ENCODE data around the gene STRIP2. TPM values are rescaled to one million over a fixed set of nuclear protein-coding genes. Genes with fewer than 3 reads are reported as not detected.

The STRIP2 gene
- polyA plus RNA-seq, 1 donor (not counting 4 experiments of a cell fraction or from before 2014, with no cell fraction given): 12.5 TPM

DNA sequence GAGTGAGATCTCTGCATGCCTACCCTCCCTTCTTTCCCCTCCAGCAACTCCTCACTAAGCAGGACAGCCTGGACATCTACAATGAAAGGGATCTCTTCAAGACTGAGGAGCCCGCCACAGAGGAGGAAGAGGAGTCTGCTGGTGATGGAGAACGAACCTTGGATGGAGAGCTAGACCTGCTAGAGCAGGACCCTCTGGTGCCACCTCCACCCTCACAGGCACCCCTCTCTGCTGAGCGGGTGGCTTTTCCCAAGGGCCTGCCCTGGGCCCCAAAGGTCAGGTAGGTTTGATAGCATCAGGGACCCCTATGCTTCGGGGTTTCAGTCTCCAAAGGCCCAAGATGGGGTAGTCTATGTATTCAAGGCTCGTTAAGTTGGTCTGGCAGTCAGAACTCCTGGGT, 23.9 kb downstream of the STRIP2 start:
- Histone ChIP-seq H3K4me3 (ENCODE audit: control insufficient read depth in 2 of 3, extremely low read depth in 1 of 3, insufficient read depth in 2 of 3, low read depth in 1 of 3, low read length in 3 of 3) (no peak overlapping the region), H3K27me3 (ENCODE audit: control insufficient read depth, extremely low read depth, insufficient read depth, low read length) (no peaks in the 10 kb centered on the region), H3K4me1 (ENCODE audit: control insufficient read depth, extremely low read depth, insufficient read depth, low read length) (peaks cover 19% of the 10 kb centered on the region), H3K9me1 (ENCODE audit: control insufficient read depth, extremely low read depth, insufficient read depth, low read length) (no peaks in the 10 kb centered on the region), H2AFZ (ENCODE audit: control insufficient read depth, low read length) (no peak overlapping the region), H3K79me2 (ENCODE audit: control insufficient read depth, insufficient read depth, low read length) (no peaks in the 10 kb centered on the region), H3K4me2 (ENCODE audit: control insufficient read depth, extremely low read depth, insufficient read depth, low read depth, low read length) (no peak overlapping the region), H3K27ac (ENCODE audit: control insufficient read depth, insufficient read depth, low read length) (no peak overlapping the region), H3K9me3 (ENCODE audit: control insufficient read depth, low read depth, low read length) (no peaks in the 10 kb centered on the region), H4K20me1 (ENCODE audit: control insufficient read depth, extremely low read depth, insufficient read depth, low read length) (no peaks in the 10 kb centered on the region), H3K36me3 (ENCODE audit: control insufficient read depth in 2 of 2, extremely low read depth in 1 of 2, insufficient read depth in 2 of 2, low read length in 2 of 2) (peaks cover 40 to 47% of the 10 kb centered on the region in 2 experiments), H3K9ac (ENCODE audit: control insufficient read depth, extremely low read depth, insufficient read depth, low read length) (no peak overlapping the region)
- DNase-seq (ENCODE audit: low read depth, low spot score) (no peak), FAIRE-seq (no peak)
- dilution Hi-C loops (cut with MboI; ENCODE audit: extremely low pct_ligation_motif_present, low sequenced_read_pairs): no loop called here
- TF ChIP-seq EZH2 (IDR thresholded peaks at IDR 0.05; ENCODE audit: low read length): no peak
- TF ChIP-seq, protein P1, sequence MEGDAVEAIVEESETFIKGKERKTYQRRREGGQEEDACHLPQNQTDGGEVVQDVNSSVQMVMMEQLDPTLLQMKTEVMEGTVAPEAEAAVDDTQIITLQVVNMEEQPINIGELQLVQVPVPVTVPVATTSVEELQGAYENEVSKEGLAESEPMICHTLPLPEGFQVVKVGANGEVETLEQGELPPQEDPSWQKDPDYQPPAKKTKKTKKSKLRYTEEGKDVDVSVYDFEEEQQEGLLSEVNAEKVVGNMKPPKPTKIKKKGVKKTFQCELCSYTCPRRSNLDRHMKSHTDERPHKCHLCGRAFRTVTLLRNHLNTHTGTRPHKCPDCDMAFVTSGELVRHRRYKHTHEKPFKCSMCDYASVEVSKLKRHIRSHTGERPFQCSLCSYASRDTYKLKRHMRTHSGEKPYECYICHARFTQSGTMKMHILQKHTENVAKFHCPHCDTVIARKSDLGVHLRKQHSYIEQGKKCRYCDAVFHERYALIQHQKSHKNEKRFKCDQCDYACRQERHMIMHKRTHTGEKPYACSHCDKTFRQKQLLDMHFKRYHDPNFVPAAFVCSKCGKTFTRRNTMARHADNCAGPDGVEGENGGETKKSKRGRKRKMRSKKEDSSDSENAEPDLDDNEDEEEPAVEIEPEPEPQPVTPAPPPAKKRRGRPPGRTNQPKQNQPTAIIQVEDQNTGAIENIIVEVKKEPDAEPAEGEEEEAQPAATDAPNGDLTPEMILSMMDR (optimal IDR thresholded peaks at IDR 0.05 in 1 of 3, IDR thresholded peaks at IDR 0.05 in 1 of 3, conservative IDR thresholded peaks at IDR 0.05 in 1 of 3; ENCODE audit: extremely low read depth in 1 of 3, insufficient read depth in 2 of 3, low read length in 3 of 3): no peak

DNA sequence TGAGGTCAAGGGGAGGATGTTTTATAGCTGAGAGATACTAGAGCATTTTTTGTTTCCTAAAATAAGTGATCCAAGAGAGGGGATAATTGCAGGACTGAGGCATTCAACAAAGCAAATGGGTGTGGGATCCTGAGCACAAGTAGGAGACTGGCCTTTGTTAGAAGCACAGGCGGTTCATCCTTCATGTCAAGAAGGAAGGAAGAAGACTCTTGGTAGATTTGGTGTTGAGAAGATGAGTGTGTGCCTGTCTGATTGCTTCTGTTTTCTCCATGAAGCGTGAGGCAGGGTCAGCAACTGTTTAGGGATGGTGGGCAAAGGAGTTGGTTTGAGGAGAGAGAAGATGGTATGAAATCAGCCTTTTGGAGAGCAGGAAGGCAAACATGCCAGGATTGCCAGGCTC, 27.6 kb downstream of the STRIP2 start:
- dilution Hi-C loops (cut with MboI; ENCODE audit: extremely low pct_ligation_motif_present, low sequenced_read_pairs): no loop called here
- FAIRE-seq: no peak

More for the DNA sequence above, 27.6 kb downstream of the STRIP2 start:
- H3K27ac ChIP-seq (ENCODE audit: control insufficient read depth, insufficient read depth, low read length): no peak overlapping the region
- H4K20me1 ChIP-seq (ENCODE audit: control insufficient read depth, extremely low read depth, insufficient read depth, low read length): no peaks in the 10 kb centered on the region
- H3K79me2 ChIP-seq (ENCODE audit: control insufficient read depth, insufficient read depth, low read length): no peaks in the 10 kb centered on the region
- no peaks in the 10 kb centered on the region for H3K9me1 ChIP-seq (ENCODE audit: control insufficient read depth, extremely low read depth, insufficient read depth, low read length)
- no peak overlapping the region for H2AFZ ChIP-seq (ENCODE audit: control insufficient read depth, low read length)
- no peak overlapping the region for H3K4me2 ChIP-seq (ENCODE audit: control insufficient read depth, extremely low read depth, insufficient read depth, low read depth, low read length)
- peaks cover 45 to 46% of the 10 kb centered on the region in 2 experiments for H3K36me3 ChIP-seq (ENCODE audit: control insufficient read depth in 2 of 2, extremely low read depth in 1 of 2, insufficient read depth in 2 of 2, low read length in 2 of 2)
- DNase-seq (ENCODE audit: low read depth, low spot score): no peak
- H3K9me3 ChIP-seq (ENCODE audit: control insufficient read depth, low read depth, low read length): no peaks in the 10 kb centered on the region
- no peaks in the 10 kb centered on the region for H3K27me3 ChIP-seq (ENCODE audit: control insufficient read depth, extremely low read depth, insufficient read depth, low read length)
- TF ChIP-seq, protein P1 (optimal IDR thresholded peaks at IDR 0.05 in 1 of 3, IDR thresholded peaks at IDR 0.05 in 1 of 3, conservative IDR thresholded peaks at IDR 0.05 in 1 of 3; ENCODE audit: extremely low read depth in 1 of 3, insufficient read depth in 2 of 3, low read length in 3 of 3): no peak
- TF ChIP-seq EZH2 (IDR thresholded peaks at IDR 0.05; ENCODE audit: low read length): no peak
- no peak overlapping the region for H3K4me3 ChIP-seq (ENCODE audit: control insufficient read depth in 2 of 3, extremely low read depth in 1 of 3, insufficient read depth in 2 of 3, low read depth in 1 of 3, low read length in 3 of 3)
- H3K4me1 ChIP-seq (ENCODE audit: control insufficient read depth, extremely low read depth, insufficient read depth, low read length): no peaks in the 10 kb centered on the region
- H3K9ac ChIP-seq (ENCODE audit: control insufficient read depth, extremely low read depth, insufficient read depth, low read length): no peak overlapping the region
